OCI-LY1 (cell line): ENCODE data around the gene IGFBP2.

Source experiments
- EZH2 ChIP-seq: fragments of 200-600 bp; sonication (generic), shearing (Covaris generic); IDR thresholded peaks from 2 replicates; pipeline ENCODE4 v1.8.0; 2017; ENCODE audit warnings: borderline replicate concordance, mixed run types, mild to moderate bottlenecking, antibody characterized with exemption, low read length, moderate library complexity, mixed read lengths
- TF ChIP-seq, protein P1 (sequence below): fragments of 200-600 bp; sonication (generic), shearing (Covaris generic); IDR thresholded peaks from 2 replicates; pipeline ENCODE4 v1.5.1; 2017; ENCODE audit warnings: mild to moderate bottlenecking, antibody characterized with exemption, low read length, moderate library complexity, mixed read lengths

DNA sequence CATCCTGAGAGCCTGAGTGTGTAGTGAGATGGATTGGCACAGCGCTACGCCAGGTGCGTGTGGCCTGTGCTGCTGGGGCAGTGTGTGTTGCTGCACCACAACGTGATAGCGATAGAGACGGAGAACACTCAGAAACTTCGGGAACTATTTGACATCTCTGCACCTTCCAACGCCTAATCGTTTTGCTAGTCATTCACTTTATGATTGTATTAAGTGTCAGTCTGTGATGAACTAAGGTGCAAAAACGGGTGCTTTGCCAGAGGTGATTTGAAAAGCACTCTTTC is 26.0 kb upstream of the IGFBP2 start:
- TF ChIP-seq, protein P1, sequence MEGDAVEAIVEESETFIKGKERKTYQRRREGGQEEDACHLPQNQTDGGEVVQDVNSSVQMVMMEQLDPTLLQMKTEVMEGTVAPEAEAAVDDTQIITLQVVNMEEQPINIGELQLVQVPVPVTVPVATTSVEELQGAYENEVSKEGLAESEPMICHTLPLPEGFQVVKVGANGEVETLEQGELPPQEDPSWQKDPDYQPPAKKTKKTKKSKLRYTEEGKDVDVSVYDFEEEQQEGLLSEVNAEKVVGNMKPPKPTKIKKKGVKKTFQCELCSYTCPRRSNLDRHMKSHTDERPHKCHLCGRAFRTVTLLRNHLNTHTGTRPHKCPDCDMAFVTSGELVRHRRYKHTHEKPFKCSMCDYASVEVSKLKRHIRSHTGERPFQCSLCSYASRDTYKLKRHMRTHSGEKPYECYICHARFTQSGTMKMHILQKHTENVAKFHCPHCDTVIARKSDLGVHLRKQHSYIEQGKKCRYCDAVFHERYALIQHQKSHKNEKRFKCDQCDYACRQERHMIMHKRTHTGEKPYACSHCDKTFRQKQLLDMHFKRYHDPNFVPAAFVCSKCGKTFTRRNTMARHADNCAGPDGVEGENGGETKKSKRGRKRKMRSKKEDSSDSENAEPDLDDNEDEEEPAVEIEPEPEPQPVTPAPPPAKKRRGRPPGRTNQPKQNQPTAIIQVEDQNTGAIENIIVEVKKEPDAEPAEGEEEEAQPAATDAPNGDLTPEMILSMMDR, result no peak
- no peak for TF ChIP-seq EZH2
